Endothelial cell of umbilical vein (primary cell): ENCODE results near the gene RIMBP2. TPM values are rescaled to one million over a fixed set of nuclear protein-coding genes. Genes with fewer than 3 reads are reported as not detected.

Experiments
- BruUV-seq: library from RNA; stranded (reverse); fragments of 400-500 nt; replicated peaks from 2 replicates; lab custom pipeline; 2021; lab: Mats Ljungman, UMichigan
- CTCF ChIA-PET: fragments of 300-600, 350-600 bp; sonication (Branson Sonifier 250); formaldehyde crosslinking; loops from one replicate; lab custom pipeline; 2021; ENCODE audit warnings: antibody characterized with exemption, inconsistent platforms; lab: Charles Lee
- POLR2A ChIA-PET: fragments of 300-600, 350-600 bp; sonication (Branson Sonifier 250); formaldehyde crosslinking; loops from one replicate; lab custom pipeline; 2021; ENCODE audit warnings: antibody characterized with exemption, inconsistent platforms; lab: Charles Lee
- DNase-seq: peaks from one replicate; pipeline ENCODE4 v3.0.0-alpha.2; 2011; ENCODE audit warnings: low read depth, low spot score
- FAIRE-seq: peaks from 2 replicates; lab custom pipeline; 2011; peaks lifted over from hg19 to GRCh38; lab: Jason Lieb, UNC
- H2AFZ ChIP-seq: 2 replicates; pipeline ENCODE4 v1.6.0; 2012; ENCODE audit warnings: low read depth, low read length, control low read depth, inconsistent platforms
- H3K27ac ChIP-seq: 2 replicates; pipeline ENCODE4 v1.5.1; 2011; ENCODE audit warnings: low read depth, mild to moderate bottlenecking, control low read depth, low read length, moderate library complexity; ENCODE audit not compliant: insufficient read depth
- H3K27me3 ChIP-seq, 2 experiments: 2 replicates each; pipeline versions ENCODE4 v1.6.0 to v1.6.1; 2011; ENCODE audit warnings: low read length in 2 of 2, mixed read lengths in 1 of 2; ENCODE audit not compliant: control insufficient read depth in 2 of 2, insufficient read depth in 2 of 2
- H3K36me3 ChIP-seq, 2 experiments: 2 replicates in 1 of 2; 3 replicates in 1 of 2; pipeline ENCODE4 v1.5.1; 2011; ENCODE audit warnings: low read length in 2 of 2, mild to moderate bottlenecking in 1 of 2, moderate library complexity in 1 of 2; ENCODE audit not compliant: control insufficient read depth in 2 of 2, insufficient read depth in 2 of 2; ENCODE audit errors: extremely low read depth in 1 of 2
- H3K4me1 ChIP-seq: 3 replicates; pipeline ENCODE4 v1.5.1; 2011; ENCODE audit warnings: mild to moderate bottlenecking, low read length; ENCODE audit not compliant: control insufficient read depth, insufficient read depth; ENCODE audit errors: extremely low read depth
- H3K4me2 ChIP-seq: 2 replicates; pipeline ENCODE4 v1.6.1; 2011; ENCODE audit warnings: low read length, control low read depth, mixed read lengths; ENCODE audit not compliant: insufficient read depth
- H3K4me3 ChIP-seq, 3 experiments: fragments of 200-600 bp in 1 of 3; sonication (generic), shearing (Covaris generic) in 1 of 3; replicated peaks in 1 of 3; 2 replicates each; pipeline ENCODE4 v1.5.1; 2011 to 2016; ENCODE audit warnings: control low read depth in 3 of 3, low read length in 3 of 3, mild to moderate bottlenecking in 2 of 3, inconsistent platforms in 1 of 3, low read depth in 1 of 3, moderate library complexity in 1 of 3; ENCODE audit not compliant: insufficient read depth in 1 of 3
- H3K79me2 ChIP-seq: 2 replicates; pipeline ENCODE4 v1.6.0; 2012; ENCODE audit warnings: low read length, inconsistent platforms; ENCODE audit not compliant: control insufficient read depth, insufficient read depth
- H3K9ac ChIP-seq: replicated peaks from 2 replicates; pipeline ENCODE3; 2011; ENCODE audit warnings: low read length, control low read depth; ENCODE audit not compliant: insufficient read depth; ENCODE audit errors: extremely low read depth
- H3K9me1 ChIP-seq: replicated peaks from 3 replicates; pipeline ENCODE4 v1.6.0; 2011; ENCODE audit warnings: mild to moderate bottlenecking, low read length; ENCODE audit not compliant: control insufficient read depth, insufficient read depth; ENCODE audit errors: extremely low read depth
- H3K9me3 ChIP-seq: replicated peaks from 2 replicates; pipeline ENCODE4 v1.5.1; 2012; ENCODE audit warnings: low read length, inconsistent platforms; ENCODE audit not compliant: control insufficient read depth, insufficient read depth
- H4K20me1 ChIP-seq: replicated peaks from 2 replicates; pipeline ENCODE3; 2011; ENCODE audit warnings: mild to moderate bottlenecking, low read length; ENCODE audit not compliant: control insufficient read depth, insufficient read depth; ENCODE audit errors: extremely low read depth
- EZH2 ChIP-seq: IDR thresholded peaks from 2 replicates; pipeline ENCODE4 v1.6.1; 2012; ENCODE audit warnings: borderline replicate concordance, low read depth, mild to moderate bottlenecking, moderate library complexity, low read length, inconsistent platforms; ENCODE audit not compliant: severe bottlenecking
- FOS ChIP-seq: IDR thresholded peaks from 2 replicates; pipeline ENCODE4 v1.6.1; 2011; ENCODE audit warnings: mild to moderate bottlenecking, low read length, moderate library complexity, borderline replicate concordance; ENCODE audit not compliant: insufficient read depth
- GATA2 ChIP-seq: IDR thresholded peaks from 2 replicates; pipeline ENCODE4 v1.7.0; 2011; ENCODE audit warnings: low read depth, mild to moderate bottlenecking, moderate library complexity, mixed read lengths, low read length; ENCODE audit not compliant: insufficient read length, insufficient read depth
- JUN ChIP-seq: IDR thresholded peaks from 2 replicates; pipeline ENCODE4 v1.6.1; 2011; ENCODE audit warnings: borderline replicate concordance, low read depth; ENCODE audit not compliant: insufficient read length, insufficient read depth
- MAX ChIP-seq: IDR thresholded peaks from 2 replicates; pipeline ENCODE4 v1.6.1; 2011; ENCODE audit not compliant: insufficient read depth, insufficient read length
- MYC ChIP-seq: IDR thresholded peaks from one replicate; pipeline ENCODE4 v1.6.1; 2011; ENCODE audit warnings: mild to moderate bottlenecking, low read depth, low read length
- POLR2A ChIP-seq: IDR thresholded peaks from 2 replicates; pipeline ENCODE4 v1.6.1; 2012; ENCODE audit warnings: low read depth, mild to moderate bottlenecking, control low read depth, low read length
- POLR2AphosphoS5 ChIP-seq: IDR thresholded peaks from 2 replicates; pipeline ENCODE4 v1.6.1; 2012; ENCODE audit warnings: low read depth, mild to moderate bottlenecking, control low read depth, low read length, moderate library complexity; ENCODE audit not compliant: insufficient read depth
- dilution Hi-C: fragments of 300-500 bp; cut with MboI; formaldehyde crosslinking; loops from one replicate; pipeline ENCODE4 v1.15.0; 2019; ENCODE audit warnings: low sequenced_read_pairs; ENCODE audit not compliant: extremely low pct_ligation_motif_present
- intact Hi-C: fragments of 100-400 bp; cut with micrococcal nuclease; formaldehyde crosslinking; loops from one replicate; pipeline ENCODE4 v1.10.0; 2022
- polyA plus RNA-seq, 4 experiments: library from polyadenylated mRNA; depleted of rRNA in 3 of 4; stranded (reverse) in 3 of 4; unstranded in 1 of 4; fragments of >200 nt; gene quantifications; 2 replicates each; pipeline versions ENCODE4 v1.2.1 to v1.2.3, GENCODE V29; 2011 to 2012; ENCODE audit warnings: missing spikeins in 1 of 4
- total RNA-seq: library from RNA; stranded (reverse); gene quantifications from 2 replicates; pipeline ENCODE4 v1.2.3, GENCODE V29; 2021

The RIMBP2 gene
- total and polyA plus RNA-seq, 2 donors (not counting 3 experiments of a cell fraction or from before 2014, with no cell fraction given) = 0.04 TPM; not detected in 1

GRCh38 chr12:130583317-130583716 is 132.8 kb downstream of the RIMBP2 start:
- POLR2A ChIA-PET = no interaction called here
- no peak overlapping the region for H2AFZ ChIP-seq

GRCh38 chr12:130582286-130582685 is 133.8 kb downstream of the RIMBP2 start:
- H3K9ac ChIP-seq = no peak overlapping the region
- CTCF ChIA-PET = no interaction called here
- H3K27ac ChIP-seq = no peak overlapping the region
- POLR2A ChIA-PET = no interaction called here
- H3K4me3 ChIP-seq = no peak overlapping the region
- intact Hi-C loops (no loop called here), dilution Hi-C loops (no loop called here)
- FAIRE-seq (no peak), DNase-seq (no peak)
- no peaks in the 10 kb centered on the region for H3K27me3 ChIP-seq
- H3K4me1 ChIP-seq = no peaks in the 10 kb centered on the region
- H3K9me1 ChIP-seq = no peaks in the 10 kb centered on the region
- no TSS peak for BruUV-seq
- TF ChIP-seq GATA2 (no peak), MAX (no peak), POLR2A (no peak), POLR2AphosphoS5 (no peak), MYC (no peak), JUN (no peak), FOS (no peak), EZH2 (no peak)
- no peaks in the 10 kb centered on the region for H3K36me3 ChIP-seq
- no peaks in the 10 kb centered on the region for H4K20me1 ChIP-seq
- peaks cover 4% of the 10 kb centered on the region for H3K9me3 ChIP-seq
- H2AFZ ChIP-seq = no peak overlapping the region
- no peak overlapping the region for H3K4me2 ChIP-seq
- H3K79me2 ChIP-seq = no peaks in the 10 kb centered on the region

More at GRCh38 chr12:130583317-130583716, 132.8 kb downstream of the RIMBP2 start:
- no TSS peak for BruUV-seq
- no peak for FAIRE-seq
- Histone ChIP-seq H3K9me1 (no peaks in the 10 kb centered on the region), H3K27ac (no peak overlapping the region), H3K4me1 (no peaks in the 10 kb centered on the region), H4K20me1 (no peaks in the 10 kb centered on the region), H3K4me3 (no peak overlapping the region), H3K36me3 (no peaks in the 10 kb centered on the region), H3K9ac (no peak overlapping the region), H3K27me3 (no peaks in the 10 kb centered on the region), H3K4me2 (no peak overlapping the region), H3K79me2 (no peaks in the 10 kb centered on the region), H3K9me3 (peaks cover 3% of the 10 kb centered on the region)
- dilution Hi-C loops (no loop called here), intact Hi-C loops (no loop called here)
- no peak for DNase-seq
- TF ChIP-seq JUN (peak; percentile 36), GATA2 (no peak)
- CTCF ChIA-PET = no interaction called here
